ENCODE data around the gene MFSD2B.

DNA sequence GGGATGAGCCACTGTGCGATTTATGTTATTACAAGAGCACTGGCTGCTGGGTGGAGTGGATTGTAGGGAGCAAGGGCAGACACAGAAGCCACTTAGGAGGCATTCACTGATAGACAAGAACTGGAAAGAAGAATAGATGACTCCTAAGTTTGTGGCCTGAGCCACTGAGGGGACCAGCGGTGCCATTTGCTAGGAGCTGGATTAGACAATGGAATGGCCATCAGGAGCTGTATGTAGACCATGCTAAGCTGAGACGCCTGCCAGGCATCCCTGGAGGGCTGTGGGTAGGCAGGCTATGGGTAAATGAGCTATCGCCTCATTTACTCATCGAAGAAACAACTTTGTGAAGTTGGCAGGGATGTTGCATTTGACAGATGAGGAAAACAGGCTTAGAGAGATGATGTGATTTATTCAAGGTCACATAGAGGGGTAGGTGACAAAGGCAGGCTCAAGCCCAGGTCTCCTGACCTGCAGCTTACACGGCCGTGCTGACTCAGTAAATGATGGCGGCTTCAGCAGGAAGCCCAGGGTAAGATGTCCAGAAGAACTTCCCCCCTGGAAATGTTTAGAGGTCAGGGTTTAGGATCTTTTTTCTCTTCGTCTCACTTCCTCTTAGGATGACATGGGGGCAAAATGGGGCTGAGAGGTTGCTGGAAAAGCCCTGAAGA is 2.8 kb downstream of the MFSD2B start:
- TF ChIP-seq EP300 (IDR thresholded peaks at IDR 0.05; ENCODE audit: low read depth) (no peak), POLR2A (IDR thresholded peaks at IDR 0.05) (no peak)
- TF ChIP-seq, protein P1, sequence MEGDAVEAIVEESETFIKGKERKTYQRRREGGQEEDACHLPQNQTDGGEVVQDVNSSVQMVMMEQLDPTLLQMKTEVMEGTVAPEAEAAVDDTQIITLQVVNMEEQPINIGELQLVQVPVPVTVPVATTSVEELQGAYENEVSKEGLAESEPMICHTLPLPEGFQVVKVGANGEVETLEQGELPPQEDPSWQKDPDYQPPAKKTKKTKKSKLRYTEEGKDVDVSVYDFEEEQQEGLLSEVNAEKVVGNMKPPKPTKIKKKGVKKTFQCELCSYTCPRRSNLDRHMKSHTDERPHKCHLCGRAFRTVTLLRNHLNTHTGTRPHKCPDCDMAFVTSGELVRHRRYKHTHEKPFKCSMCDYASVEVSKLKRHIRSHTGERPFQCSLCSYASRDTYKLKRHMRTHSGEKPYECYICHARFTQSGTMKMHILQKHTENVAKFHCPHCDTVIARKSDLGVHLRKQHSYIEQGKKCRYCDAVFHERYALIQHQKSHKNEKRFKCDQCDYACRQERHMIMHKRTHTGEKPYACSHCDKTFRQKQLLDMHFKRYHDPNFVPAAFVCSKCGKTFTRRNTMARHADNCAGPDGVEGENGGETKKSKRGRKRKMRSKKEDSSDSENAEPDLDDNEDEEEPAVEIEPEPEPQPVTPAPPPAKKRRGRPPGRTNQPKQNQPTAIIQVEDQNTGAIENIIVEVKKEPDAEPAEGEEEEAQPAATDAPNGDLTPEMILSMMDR (IDR thresholded peaks at IDR 0.05), result no peak

Measured in transverse colon (tissue), 3 donors.